ENCODE measurements around the gene ARHGAP42. TPM values are rescaled to one million over a fixed set of nuclear protein-coding genes. Genes with fewer than 3 reads are reported as not detected.

Gene ARHGAP42
- total and polyA plus RNA-seq, 10 of the 15 experiments (the other 5 are each of a cell fraction or from before 2014, with no cell fraction given), result 1.8 to 6.3 (median 3.2) TPM

DNA sequence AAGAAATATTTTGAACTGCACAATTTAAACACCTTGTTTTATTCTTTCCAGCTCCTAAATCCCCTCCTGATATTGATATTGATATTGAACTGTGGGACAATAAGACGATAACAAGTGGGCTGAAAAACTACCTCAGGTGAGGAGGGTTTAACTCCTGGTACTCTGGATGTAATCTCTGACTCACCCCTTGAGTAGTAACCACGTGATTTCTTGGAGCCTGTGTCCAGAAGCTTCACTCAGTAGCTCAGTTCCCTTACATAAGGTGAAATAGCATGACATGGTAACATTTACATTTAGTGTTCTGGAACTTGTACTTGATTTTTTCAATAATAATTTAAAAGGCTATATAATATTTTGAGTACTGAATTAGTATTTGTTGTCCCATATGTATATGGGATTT is 274.5 kb downstream of the ARHGAP42 start:
- DNase-seq (ENCODE audit: low read depth, low spot score) (no peak), FAIRE-seq (no peak), ATAC-seq (no peak)
- Histone ChIP-seq H3K79me2 (ENCODE audit: control insufficient read depth, insufficient read depth, low read length) (no peaks in the 10 kb centered on the region), H3K9me3 (replicated peaks; ENCODE audit: control insufficient read depth, insufficient read depth, low read length) (no peaks in the 10 kb centered on the region), H2AFZ (ENCODE audit: control insufficient read depth, low read depth, low read length) (no peak overlapping the region), H3K9ac (ENCODE audit: control insufficient read depth, insufficient read depth, low read length) (no peak overlapping the region), H4K20me1 (ENCODE audit: control insufficient read depth, insufficient read depth) (no peaks in the 10 kb centered on the region), H3K36me3 (ENCODE audit: control insufficient read depth in 2 of 2, insufficient read depth in 2 of 2, low read length in 1 of 2) (no peaks in the 10 kb centered on the region), H3K27ac (ENCODE audit: control insufficient read depth, insufficient read depth) (no peak overlapping the region), H3K4me3 (no peak overlapping the region), H3K27me3 (replicated peaks in 1 of 2; ENCODE audit: control insufficient read depth in 2 of 2, insufficient read depth in 2 of 2, low read length in 1 of 2) (no peaks in the 10 kb centered on the region), H3K4me1 (ENCODE audit: control insufficient read depth, insufficient read depth, low read length) (no peaks in the 10 kb centered on the region), H3K4me2 (ENCODE audit: control insufficient read depth, insufficient read depth) (no peak overlapping the region)
- no TSS peak for BruUV-seq (replicated peaks)
- in situ Hi-C loops (cut with MboI) (no loop called here), intact Hi-C loops (cut with micrococcal nuclease; ENCODE audit: unreplicated experiment) (no loop called here)
- WGBS (ENCODE audit: insufficient coverage, insufficient replicate concordance, low lambda C conversion rate, missing lambda C conversion rate), result 3% methylated on average over 2 of the region's 2 CpGs
- TF ChIP-seq NFIC (IDR thresholded peaks at IDR 0.05; ENCODE audit: low read depth, low read length) (no peak), FOS (IDR thresholded peaks at IDR 0.05; ENCODE audit: borderline replicate concordance, extremely low read depth, insufficient read length) (no peak), STAT1 (conservative IDR thresholded peaks at IDR 0.05) (no peak), SMARCA5 (IDR thresholded peaks at IDR 0.05) (no peak), ZZZ3 (IDR thresholded peaks at IDR 0.05; ENCODE audit: control insufficient read depth, insufficient read length, low read depth) (no peak), ZSCAN29 (IDR thresholded peaks at IDR 0.05) (no peak), TCF7 (IDR thresholded peaks at IDR 0.05; ENCODE audit: borderline replicate concordance) (no peak), RBBP5 (conservative IDR thresholded peaks at IDR 0.05) (no peak), EZH2 (IDR thresholded peaks at IDR 0.05; ENCODE audit: borderline replicate concordance, control insufficient read depth, low read depth, low read length) (no peak), NFYA (IDR thresholded peaks at IDR 0.05; ENCODE audit: borderline replicate concordance, low read depth, low read length) (no peak), KAT2A (conservative IDR thresholded peaks at IDR 0.05; ENCODE audit: control insufficient read depth, low read depth, low read length) (no peak), SPI1 (IDR thresholded peaks at IDR 0.05; ENCODE audit: borderline replicate concordance, insufficient read depth, low read depth, low read length) (no peak), FOXM1 (IDR thresholded peaks at IDR 0.05; ENCODE audit: low read depth, low read length) (no peak), ZNF24 (IDR thresholded peaks at IDR 0.05) (no peak)
- TF ChIP-seq, protein P1, sequence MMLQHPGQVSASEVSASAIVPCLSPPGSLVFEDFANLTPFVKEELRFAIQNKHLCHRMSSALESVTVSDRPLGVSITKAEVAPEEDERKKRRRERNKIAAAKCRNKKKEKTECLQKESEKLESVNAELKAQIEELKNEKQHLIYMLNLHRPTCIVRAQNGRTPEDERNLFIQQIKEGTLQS (IDR thresholded peaks at IDR 0.05; ENCODE audit: borderline replicate concordance, extremely low read depth, low read depth, low read length), result no peak
- TF ChIP-seq, protein P2, sequence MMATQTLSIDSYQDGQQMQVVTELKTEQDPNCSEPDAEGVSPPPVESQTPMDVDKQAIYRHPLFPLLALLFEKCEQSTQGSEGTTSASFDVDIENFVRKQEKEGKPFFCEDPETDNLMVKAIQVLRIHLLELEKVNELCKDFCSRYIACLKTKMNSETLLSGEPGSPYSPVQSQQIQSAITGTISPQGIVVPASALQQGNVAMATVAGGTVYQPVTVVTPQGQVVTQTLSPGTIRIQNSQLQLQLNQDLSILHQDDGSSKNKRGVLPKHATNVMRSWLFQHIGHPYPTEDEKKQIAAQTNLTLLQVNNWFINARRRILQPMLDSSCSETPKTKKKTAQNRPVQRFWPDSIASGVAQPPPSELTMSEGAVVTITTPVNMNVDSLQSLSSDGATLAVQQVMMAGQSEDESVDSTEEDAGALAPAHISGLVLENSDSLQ (IDR thresholded peaks at IDR 0.05), result no peak
- TF ChIP-seq, protein P3, sequence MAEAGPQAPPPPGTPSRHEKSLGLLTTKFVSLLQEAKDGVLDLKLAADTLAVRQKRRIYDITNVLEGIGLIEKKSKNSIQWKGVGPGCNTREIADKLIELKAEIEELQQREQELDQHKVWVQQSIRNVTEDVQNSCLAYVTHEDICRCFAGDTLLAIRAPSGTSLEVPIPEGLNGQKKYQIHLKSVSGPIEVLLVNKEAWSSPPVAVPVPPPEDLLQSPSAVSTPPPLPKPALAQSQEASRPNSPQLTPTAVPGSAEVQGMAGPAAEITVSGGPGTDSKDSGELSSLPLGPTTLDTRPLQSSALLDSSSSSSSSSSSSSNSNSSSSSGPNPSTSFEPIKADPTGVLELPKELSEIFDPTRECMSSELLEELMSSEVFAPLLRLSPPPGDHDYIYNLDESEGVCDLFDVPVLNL (IDR thresholded peaks at IDR 0.05; ENCODE audit: low read depth, low read length), result no peak
- TF ChIP-seq, protein P4, sequence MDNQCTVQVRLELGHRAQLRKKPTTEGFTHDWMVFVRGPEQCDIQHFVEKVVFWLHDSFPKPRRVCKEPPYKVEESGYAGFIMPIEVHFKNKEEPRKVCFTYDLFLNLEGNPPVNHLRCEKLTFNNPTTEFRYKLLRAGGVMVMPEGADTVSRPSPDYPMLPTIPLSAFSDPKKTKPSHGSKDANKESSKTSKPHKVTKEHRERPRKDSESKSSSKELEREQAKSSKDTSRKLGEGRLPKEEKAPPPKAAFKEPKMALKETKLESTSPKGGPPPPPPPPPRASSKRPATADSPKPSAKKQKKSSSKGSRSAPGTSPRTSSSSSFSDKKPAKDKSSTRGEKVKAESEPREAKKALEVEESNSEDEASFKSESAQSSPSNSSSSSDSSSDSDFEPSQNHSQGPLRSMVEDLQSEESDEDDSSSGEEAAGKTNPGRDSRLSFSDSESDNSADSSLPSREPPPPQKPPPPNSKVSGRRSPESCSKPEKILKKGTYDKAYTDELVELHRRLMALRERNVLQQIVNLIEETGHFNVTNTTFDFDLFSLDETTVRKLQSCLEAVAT (IDR thresholded peaks at IDR 0.05), result no peak
- TF ChIP-seq, protein P5, sequence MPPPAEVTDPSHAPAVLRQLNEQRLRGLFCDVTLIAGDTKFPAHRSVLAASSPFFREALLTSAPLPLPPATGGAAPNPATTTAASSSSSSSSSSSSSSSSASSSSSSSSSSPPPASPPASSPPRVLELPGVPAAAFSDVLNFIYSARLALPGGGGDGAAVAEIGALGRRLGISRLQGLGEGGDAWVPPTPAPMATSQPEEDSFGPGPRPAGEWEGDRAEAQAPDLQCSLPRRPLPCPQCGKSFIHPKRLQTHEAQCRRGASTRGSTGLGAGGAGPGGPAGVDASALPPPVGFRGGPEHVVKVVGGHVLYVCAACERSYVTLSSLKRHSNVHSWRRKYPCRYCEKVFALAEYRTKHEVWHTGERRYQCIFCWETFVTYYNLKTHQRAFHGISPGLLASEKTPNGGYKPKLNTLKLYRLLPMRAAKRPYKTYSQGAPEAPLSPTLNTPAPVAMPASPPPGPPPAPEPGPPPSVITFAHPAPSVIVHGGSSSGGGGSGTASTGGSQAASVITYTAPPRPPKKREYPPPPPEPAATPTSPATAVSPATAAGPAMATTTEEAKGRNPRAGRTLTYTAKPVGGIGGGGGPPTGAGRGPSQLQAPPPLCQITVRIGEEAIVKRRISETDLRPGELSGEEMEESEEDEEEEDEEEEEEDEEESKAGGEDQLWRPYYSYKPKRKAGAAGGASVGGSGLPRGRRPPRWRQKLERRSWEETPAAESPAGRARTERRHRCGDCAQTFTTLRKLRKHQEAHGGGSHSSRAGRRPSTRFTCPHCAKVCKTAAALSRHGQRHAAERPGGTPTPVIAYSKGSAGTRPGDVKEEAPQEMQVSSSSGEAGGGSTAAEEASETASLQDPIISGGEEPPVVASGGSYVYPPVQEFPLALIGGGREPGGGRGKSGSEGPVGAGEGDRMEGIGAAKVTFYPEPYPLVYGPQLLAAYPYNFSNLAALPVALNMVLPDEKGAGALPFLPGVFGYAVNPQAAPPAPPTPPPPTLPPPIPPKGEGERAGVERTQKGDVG (CRISPR knock-in tag; IDR thresholded peaks at IDR 0.05), result no peak
- RAD21 ChIA-PET (ENCODE audit: unreplicated experiment), result no interaction called here
- CTCF ChIA-PET, result no interaction called here
- SMC1A ChIA-PET (ENCODE audit: uncharacterized antibody, unreplicated experiment), result interaction anchor here (1.0 to 1.2 kb wide), 2 partner anchors 9 to 385 kb away, joined by 3 read pairs; no protein-coding TSS in a partner anchor
- POLR2A ChIA-PET, result no interaction called here

Data from GM12878 (cell line).